ENCODE results near the gene CCDC51.
"Not testable (repeated sequence)": the region's sequence is repeated elsewhere in the genome, so short reads cannot be mapped to it uniquely, and the experiment has no call there.

The CCDC51 gene

GRCh38 chr3:48439820-48440589 is at the start of gene CCDC51, which contains the start of gene TMA7:
Gene CCDC51, minus strand, starts transcription at chr3:48440119. Its CDS starts 4,991 bp downstream, at chr3:48435128.
Gene TMA7, plus strand, starts transcription at chr3:48440257. Its CDS starts 40 bp downstream, at chr3:48440297.
- DNase-seq: peak; percentile 100

GRCh38 chr3:48486952-48487351 is 47.0 kb upstream of the CCDC51 start:
- no peak for DNase-seq

GRCh38 chr3:48482822-48483221 is 42.9 kb upstream of the CCDC51 start:
- DNase-seq: peak; percentile 33

GRCh38 chr3:48480891-48481290 is 41.0 kb upstream of the CCDC51 start:
- DNase-seq: not testable (repeated sequence)

- peak; percentile 83 for DNase-seq
Observed at GRCh38 chr3:48478626-48479555, 39.0 kb upstream of the CCDC51 start.

- DNase-seq: peak; percentile 67
Observed at GRCh38 chr3:48477959-48478520, 38.1 kb upstream of the CCDC51 start.

GRCh38 chr3:48476426-48477053 is 36.6 kb upstream of the CCDC51 start:
- peak; percentile 52 for DNase-seq

- no peak for DNase-seq
Observed at GRCh38 chr3:48475188-48475587, 35.3 kb upstream of the CCDC51 start.

- no peak for DNase-seq
Observed at GRCh38 chr3:48474619-48475018, 34.7 kb upstream of the CCDC51 start.

- not testable (repeated sequence) for DNase-seq
Observed at GRCh38 chr3:48474031-48474430, 34.1 kb upstream of the CCDC51 start.

GRCh38 chr3:48473617-48473952 is 33.7 kb upstream of the CCDC51 start:
- peak; percentile 39 for DNase-seq

- peak; percentile 97 for DNase-seq
Observed at GRCh38 chr3:48472923-48473616, 33.2 kb upstream of the CCDC51 start.

GRCh38 chr3:48472673-48472922 is 32.7 kb upstream of the CCDC51 start:
- no peak for DNase-seq

- peak; percentile 61 for DNase-seq
Observed at GRCh38 chr3:48470286-48470685, 30.4 kb upstream of the CCDC51 start.

GRCh38 chr3:48469046-48469915 is 29.4 kb upstream of the CCDC51 start:
- peak; percentile 61 for DNase-seq

GRCh38 chr3:48468329-48468731 is 28.4 kb upstream of the CCDC51 start:
- peak; percentile 63 for DNase-seq

GRCh38 chr3:48467473-48468267 is 27.8 kb upstream of the CCDC51 start:
- peak; percentile 62 for DNase-seq

- DNase-seq: peak; percentile 63
Observed at GRCh38 chr3:48467110-48467454, 27.2 kb upstream of the CCDC51 start.

GRCh38 chr3:48466386-48467109 is 26.6 kb upstream of the CCDC51 start:
- peak; percentile 73 for DNase-seq
